ENCODE measurements around the gene NT5M. TPM values are rescaled to one million over a fixed set of nuclear protein-coding genes. Genes with fewer than 3 reads are reported as not detected.

Gene NT5M
- total RNA-seq, 1 experiment from 2014 or later: 6.6 TPM

DNA sequence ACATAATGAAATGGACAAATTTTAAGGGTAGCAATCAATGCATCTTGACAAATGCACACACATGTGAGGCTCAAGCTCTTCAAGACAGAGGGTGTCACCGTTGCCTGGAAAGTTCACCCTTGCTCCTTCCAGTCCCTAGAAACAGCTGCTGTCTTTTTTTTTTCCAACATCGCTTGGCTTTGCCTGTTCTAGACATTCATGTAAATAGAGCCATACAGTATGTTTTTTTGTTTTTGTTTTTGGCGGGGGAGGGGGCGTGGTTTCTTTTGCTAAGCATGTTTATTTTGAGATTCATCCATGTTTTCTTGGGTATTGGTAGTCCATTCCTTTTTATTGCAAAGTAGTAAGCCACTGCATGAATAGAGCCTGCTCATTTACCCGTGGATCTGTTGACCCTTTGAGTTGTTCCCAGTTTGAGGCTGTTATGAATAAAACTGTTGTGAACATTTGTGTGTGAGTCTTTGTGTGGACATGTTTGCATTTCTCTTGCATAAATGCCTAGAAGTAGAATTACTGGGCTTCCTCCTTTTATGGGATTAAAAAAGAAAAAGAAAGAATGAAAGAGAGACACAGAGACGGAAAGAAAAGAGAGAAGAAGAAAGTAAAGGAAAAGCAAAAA is 78.4 kb downstream of the NT5M start:
- Histone ChIP-seq H3K23me2 (ENCODE audit: insufficient read length, low read depth, low read length, poor library complexity, severe bottlenecking) (no peaks in the 10 kb centered on the region), H3K4me2 (ENCODE audit: insufficient read depth, insufficient read length, low read length) (no peak overlapping the region), H3K56ac (ENCODE audit: insufficient read length, low read depth, low read length) (no peak overlapping the region), H3K4me1 (ENCODE audit: insufficient read depth, low read length) (no peaks in the 10 kb centered on the region), H3K14ac (ENCODE audit: insufficient read depth, low read length) (no peak overlapping the region), H2AK5ac (ENCODE audit: insufficient read length, low read length) (no peak overlapping the region), H3K4ac (ENCODE audit: low read depth, low read length) (no peak overlapping the region), H3K79me2 (ENCODE audit: insufficient read depth, low read length) (no peaks in the 10 kb centered on the region), H2BK15ac (ENCODE audit: low read depth, low read length) (no peak overlapping the region), H3T11ph (ENCODE audit: low read length) (no peak overlapping the region), H3K18ac (ENCODE audit: insufficient read length, low read depth, low read length) (no peak overlapping the region), H4K20me1 (ENCODE audit: control insufficient read depth, insufficient read depth, insufficient read length) (no peaks in the 10 kb centered on the region), H3K9ac (ENCODE audit: extremely low read depth, insufficient read length, low read length) (no peak overlapping the region), H3K23ac (ENCODE audit: insufficient read length, low read depth, low read length) (no peak overlapping the region), H3K79me1 (ENCODE audit: insufficient read depth, low read depth, low read length, poor library complexity, severe bottlenecking) (no peaks in the 10 kb centered on the region), H4K5ac (ENCODE audit: insufficient read length, low read depth, low read length) (no peak overlapping the region), H2BK12ac (ENCODE audit: insufficient read length, low read depth, low read length) (no peak overlapping the region), H2BK5ac (ENCODE audit: insufficient read length, low read length) (no peak overlapping the region), H3K27ac (ENCODE audit: insufficient read length, low read depth, low read length) (no peak overlapping the region), H3K9me3 (ENCODE audit: control insufficient read depth, low read depth, low read length) (no peaks in the 10 kb centered on the region), H2BK120ac (ENCODE audit: low read depth, low read length, poor library complexity, severe bottlenecking) (no peak overlapping the region), H4K8ac (replicated peaks; ENCODE audit: insufficient read length, low read depth, low read length) (no peak overlapping the region), H2BK20ac (ENCODE audit: low read depth, low read length, poor library complexity, severe bottlenecking) (no peak overlapping the region), H4K91ac (ENCODE audit: insufficient read length, low read depth, low read length) (no peak overlapping the region), H3K27me3 (ENCODE audit: insufficient read depth, low read length) (no peaks in the 10 kb centered on the region), H2AFZ (ENCODE audit: low read length) (no peak overlapping the region)
- peaks cover 5% of the 10 kb centered on the region for H3K27me3 Mint-ChIP-seq (ENCODE audit: low read depth)
- no peaks in the 10 kb centered on the region for H3K9me3 Mint-ChIP-seq
- no peak overlapping the region for H3K4me3 Mint-ChIP-seq
- H3K27ac Mint-ChIP-seq: peak overlapping the region in 1 of 3 experiments; percentile 45; a peak in 1 of 7 replicates
- peaks cover 6 to 16% of the 10 kb centered on the region in 2 experiments for H3K4me1 Mint-ChIP-seq
- no CpG with 5 or more reads among the region's 6 CpGs for WGBS (ENCODE audit: extremely low coverage, insufficient read length, low lambda C conversion rate)
- no peaks in the 10 kb centered on the region; a peak in 1 of 7 replicates for H3K36me3 Mint-ChIP-seq (ENCODE audit: insufficient read depth in 1 of 3, low read depth in 3 of 3)
- TF ChIP-seq CTCF (conservative IDR thresholded peaks at IDR 0.05): no peak
- DNase-seq: no peak

Measured in H9 (cell line).